ENCODE results near the gene CYP3A5.
"Not testable (repeated sequence)": the region's sequence is repeated elsewhere in the genome, so short reads cannot be mapped to it uniquely, and the experiment has no call there.

Gene CYP3A5

GRCh38 chr7:99642027-99642426 lies 37.8 kb downstream of the CYP3A5 start:
- no peak for DNase-seq (ENCODE audit: low read depth)

- no peak for DNase-seq (ENCODE audit: low read depth)
These were observed 40.5 kb downstream of the CYP3A5 start for GRCh38 chr7:99639267-99639666.

- DNase-seq (ENCODE audit: low read depth), result no peak
These were observed 41.1 kb downstream of the CYP3A5 start for GRCh38 chr7:99638731-99639130.

GRCh38 chr7:99637414-99637813 lies 42.4 kb downstream of the CYP3A5 start:
- not testable (repeated sequence) for DNase-seq (ENCODE audit: low read depth)

- DNase-seq (ENCODE audit: low read depth), result no peak
These were observed 48.3 kb downstream of the CYP3A5 start for GRCh38 chr7:99631295-99632109.

- no peak for DNase-seq (ENCODE audit: low read depth)
These were observed 50.2 kb downstream of the CYP3A5 start for GRCh38 chr7:99629643-99630042.

GRCh38 chr7:99628471-99629465 lies 51.0 kb downstream of the CYP3A5 start:
- DNase-seq (ENCODE audit: low read depth), result no peak

GRCh38 chr7:99627513-99627912 lies 52.3 kb downstream of the CYP3A5 start:
- no peak for DNase-seq (ENCODE audit: low read depth)

- no peak for DNase-seq (ENCODE audit: low read depth)
These were observed 53.1 kb downstream of the CYP3A5 start for GRCh38 chr7:99626661-99627060.

GRCh38 chr7:99625961-99626360 lies 53.8 kb downstream of the CYP3A5 start:
- DNase-seq (ENCODE audit: low read depth), result no peak

GRCh38 chr7:99625321-99625720 lies 54.5 kb downstream of the CYP3A5 start:
- DNase-seq (ENCODE audit: low read depth), result no peak

GRCh38 chr7:99624484-99624883 lies 55.3 kb downstream of the CYP3A5 start:
- peak; percentile 69 for DNase-seq (ENCODE audit: low read depth)

GRCh38 chr7:99623702-99624447 lies 55.9 kb downstream of the CYP3A5 start:
- no peak for DNase-seq (ENCODE audit: low read depth)

- no peak for DNase-seq (ENCODE audit: low read depth)
These were observed 56.6 kb downstream of the CYP3A5 start for GRCh38 chr7:99623091-99623693.

- DNase-seq (ENCODE audit: low read depth), result no peak
These were observed 57.2 kb downstream of the CYP3A5 start for GRCh38 chr7:99622596-99622995.

GRCh38 chr7:99621271-99621670 lies 58.5 kb downstream of the CYP3A5 start:
- no peak for DNase-seq (ENCODE audit: low read depth)

- DNase-seq (ENCODE audit: low read depth), result no peak
These were observed 60.1 kb downstream of the CYP3A5 start for GRCh38 chr7:99619571-99620130.

- no peak for DNase-seq (ENCODE audit: low read depth)
These were observed 61.1 kb downstream of the CYP3A5 start for GRCh38 chr7:99618726-99619125.

- no peak for DNase-seq (ENCODE audit: low read depth)
These were observed 62.5 kb downstream of the CYP3A5 start for GRCh38 chr7:99617192-99617781.

- DNase-seq (ENCODE audit: low read depth), result peak; percentile 75
These were observed 63.2 kb downstream of the CYP3A5 start, which contains the start of gene ZSCAN25 for GRCh38 chr7:99616359-99617191. Gene ZSCAN25 (plus strand): TSS chr7:99616946. CDS start chr7:99619607, 2,661 bp downstream.
